GM23248 (cell line): Measurements from ENCODE around the gene ANKLE2. TPM values are rescaled to one million over a fixed set of nuclear protein-coding genes. Genes with fewer than 3 reads are reported as not detected.

Experiments
- DNase-seq: peaks from one replicate; pipeline ENCODE4 v3.0.0-alpha.2; 2015
- H2AFZ ChIP-seq: fragments of 200-600 bp; sonication (generic); 2 replicates; pipeline ENCODE4 v1.6.1; 2016; ENCODE audit warnings: antibody characterized with exemption
- H3F3A ChIP-seq: fragments of 200-600 bp; sonication (generic); 2 replicates; pipeline ENCODE4 v1.6.1; 2016; ENCODE audit warnings: mild to moderate bottlenecking, antibody characterized with exemption, mixed run types; ENCODE audit not compliant: insufficient read depth
- H3K27ac ChIP-seq: fragments of 200-600 bp; sonication (generic); 2 replicates; pipeline ENCODE4 v1.5.1; 2016; ENCODE audit warnings: mild to moderate bottlenecking
- H3K27me3 ChIP-seq: fragments of 200-600 bp; sonication (generic); replicated peaks from 2 replicates; pipeline ENCODE4 v1.6.1; 2016; ENCODE audit warnings: mild to moderate bottlenecking; ENCODE audit not compliant: insufficient read depth
- H3K36me3 ChIP-seq: fragments of 200-600 bp; sonication (generic); 2 replicates; pipeline ENCODE4 v1.6.1; 2016; ENCODE audit warnings: low read depth, mild to moderate bottlenecking
- H3K4me1 ChIP-seq: fragments of 200-600 bp; sonication (generic); 2 replicates; pipeline ENCODE4 v1.6.1; 2016; ENCODE audit warnings: mild to moderate bottlenecking; ENCODE audit not compliant: insufficient read depth
- H3K4me2 ChIP-seq: fragments of 200-600 bp; sonication (generic); one replicate; pipeline ENCODE4 v1.6.1; 2016; ENCODE audit warnings: mild to moderate bottlenecking; ENCODE audit not compliant: unreplicated experiment
- H3K4me3 ChIP-seq: fragments of 200-600 bp; sonication (generic); 2 replicates; pipeline ENCODE4 v1.5.1; 2016; ENCODE audit warnings: mild to moderate bottlenecking
- H3K79me2 ChIP-seq: fragments of 200-600 bp; sonication (generic); 2 replicates; pipeline ENCODE4 v1.6.1; 2016; ENCODE audit warnings: mild to moderate bottlenecking; ENCODE audit not compliant: insufficient read depth
- H3K9ac ChIP-seq: fragments of 200-600 bp; sonication (generic); 2 replicates; pipeline ENCODE4 v1.6.1; 2016; ENCODE audit warnings: mild to moderate bottlenecking
- H3K9me2 ChIP-seq: fragments of 200-600 bp; sonication (generic); 2 replicates; pipeline ENCODE4 v1.6.1; 2016; ENCODE audit warnings: mixed run types, mild to moderate bottlenecking, moderate library complexity; ENCODE audit not compliant: insufficient read depth
- H3K9me3 ChIP-seq: fragments of 200-600 bp; sonication (generic); one replicate; pipeline ENCODE4 v1.6.1; 2017; ENCODE audit warnings: low read depth
- H4K20me1 ChIP-seq: fragments of 200-600 bp; sonication (generic); 2 replicates; pipeline ENCODE4 v1.6.0; 2016; ENCODE audit not compliant: insufficient read depth
- EZH2 ChIP-seq: fragments of 200-600 bp; sonication (generic); IDR thresholded peaks from 2 replicates; pipeline ENCODE4 v1.6.1; 2018; ENCODE audit warnings: antibody characterized with exemption, mild to moderate bottlenecking; ENCODE audit not compliant: insufficient read depth, poor library complexity, severe bottlenecking
- EZH2phosphoT487 ChIP-seq: fragments of 200-600 bp; sonication (generic); IDR thresholded peaks from 2 replicates; pipeline ENCODE4 v1.6.1; 2018; ENCODE audit warnings: antibody characterized with exemption, moderate library complexity, mild to moderate bottlenecking, low read depth; ENCODE audit not compliant: insufficient read depth
- WGBS, 2 experiments: methylation state at CpG; one replicate each; pipeline ENCODE4 v1.1.6; 2015 to 2017; ENCODE audit warnings: low lambda C conversion rate in 2 of 2, low coverage in 1 of 2; ENCODE audit errors: missing lambda C conversion rate in 2 of 2; 5-methylcytosine and 5-hydroxymethylcytosine counted together
- in situ Hi-C: fragments of 300-500 bp; cut with MboI; formaldehyde crosslinking; loops from 2 replicates; pipeline ENCODE4 v1.15.0; 2020
- polyA plus RNA-seq: library from polyadenylated mRNA; unstranded; fragments of >200 nt; fragmentation: Nextera tagmentation; extraction: Ambion mirVana; gene quantifications from 2 replicates; pipeline ENCODE4 v1.2.1, GENCODE V29; 2016
- total RNA-seq: library from RNA; depleted of rRNA; stranded (reverse); fragments of >200 nt; shearing (Covaris generic); gene quantifications from 2 replicates; pipeline ENCODE4 v1.2.3, GENCODE V29; 2014

The ANKLE2 gene
- total and polyA plus RNA-seq, 2 experiments from 2014 or later = 49.4 to 69.6 TPM

DNA sequence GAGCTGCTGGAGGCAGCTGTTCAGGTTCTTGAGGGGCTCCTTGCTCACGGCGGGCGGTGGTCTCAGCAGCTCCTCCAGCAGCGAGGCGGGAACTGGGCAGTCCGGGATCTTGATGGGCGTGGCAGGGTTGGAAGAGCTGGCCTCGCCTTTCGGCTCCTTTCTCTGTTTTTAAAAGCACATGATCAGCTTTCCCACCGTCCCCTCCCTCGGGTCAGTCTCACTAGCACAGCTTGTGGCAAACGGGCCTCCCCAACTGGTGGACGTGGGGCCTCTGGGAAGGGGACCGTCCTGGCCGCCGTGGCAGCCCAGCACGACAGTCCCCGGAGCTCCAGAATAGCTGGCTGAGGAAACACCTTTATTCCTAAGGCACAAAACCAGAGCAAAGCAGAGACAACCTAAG is 12.5 kb upstream of the ANKLE2 start:
- Histone ChIP-seq H3K4me3 (no peak overlapping the region), H3K9me2 (no peaks in the 10 kb centered on the region), H3K79me2 (peaks cover 58% of the 10 kb centered on the region), H3K4me2 (no peak overlapping the region), H3K9me3 (no peaks in the 10 kb centered on the region), H3K27ac (no peak overlapping the region), H4K20me1 (no peaks in the 10 kb centered on the region), H2AFZ (no peak overlapping the region), H3K36me3 (peaks cover 69% of the 10 kb centered on the region), H3K9ac (no peak overlapping the region), H3F3A (peaks cover 32% of the 10 kb centered on the region), H3K27me3 (no peaks in the 10 kb centered on the region), H3K4me1 (no peaks in the 10 kb centered on the region)
- no peak for TF ChIP-seq EZH2
- no peak for TF ChIP-seq EZH2phosphoT487
- in situ Hi-C loops = no loop called here
- no peak for DNase-seq
- 83 to 86% methylated on average over 18 of the region's 18 CpGs for WGBS, 2 experiments

DNA sequence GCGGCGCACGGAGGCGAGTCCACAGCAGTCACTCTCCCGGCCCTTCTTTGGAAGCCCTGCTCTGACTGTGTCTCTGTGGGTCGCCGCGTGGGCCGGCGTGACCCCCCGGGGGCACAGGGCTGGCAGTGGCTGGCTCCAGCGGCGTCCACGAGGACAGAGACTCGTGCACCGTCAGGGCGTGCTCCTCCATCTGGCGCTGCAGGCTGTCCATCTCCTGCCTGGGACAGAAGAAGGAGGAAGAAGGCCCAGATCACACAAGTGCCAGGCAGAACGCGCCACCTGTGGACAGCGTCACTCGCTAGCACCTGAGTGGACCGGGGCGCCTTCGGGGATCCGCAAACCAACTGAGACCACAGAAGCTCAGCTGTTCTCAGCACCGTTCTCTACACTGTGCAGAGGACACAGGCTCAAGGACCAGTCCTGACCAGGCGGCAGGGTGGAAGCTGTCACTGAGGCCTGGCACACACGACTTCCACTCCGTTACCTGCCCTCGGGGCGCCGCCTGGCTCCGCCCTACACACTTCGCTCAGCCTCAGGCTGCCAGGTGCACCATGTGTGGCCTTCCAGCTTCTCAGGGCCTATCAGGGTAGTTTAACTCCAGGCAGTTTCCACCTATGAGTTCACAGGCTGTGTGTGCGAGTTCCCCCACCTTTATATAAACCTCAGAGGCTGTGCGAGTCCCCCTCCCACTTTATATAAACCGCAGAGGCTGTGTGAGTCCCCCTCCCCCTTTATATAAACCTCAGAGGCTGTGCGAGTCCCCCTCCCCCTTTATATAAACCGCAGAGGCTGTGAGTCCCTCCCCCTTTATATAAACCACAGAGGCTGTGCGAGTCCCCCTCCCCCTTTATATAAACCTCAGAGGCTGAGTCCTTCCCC is 11.7 kb upstream of the ANKLE2 start:
- no peak overlapping the region for H3K4me2 ChIP-seq
- peaks cover 60% of the 10 kb centered on the region for H3K79me2 ChIP-seq
- no peak for DNase-seq
- H3K36me3 ChIP-seq = peaks cover 72% of the 10 kb centered on the region
- 96% methylated on average over 37 to 41 of the region's 41 CpGs for WGBS, 2 experiments
- no peaks in the 10 kb centered on the region for H3K9me3 ChIP-seq
- H3K27me3 ChIP-seq = no peaks in the 10 kb centered on the region
- TF ChIP-seq EZH2 = no peak
- no peak for TF ChIP-seq EZH2phosphoT487
- in situ Hi-C loops = no loop called here
- no peak overlapping the region for H3K9ac ChIP-seq
- H3K4me1 ChIP-seq = 0 out of 2 replicates have a peak, but pooled peaks cover 4% of the 10 kb centered on the region
- H2AFZ ChIP-seq = no peak overlapping the region
- peaks cover 41% of the 10 kb centered on the region for H3F3A ChIP-seq
- H3K9me2 ChIP-seq = no peaks in the 10 kb centered on the region
- no peak overlapping the region for H3K4me3 ChIP-seq
- no peaks in the 10 kb centered on the region for H4K20me1 ChIP-seq
- H3K27ac ChIP-seq = no peak overlapping the region

DNA sequence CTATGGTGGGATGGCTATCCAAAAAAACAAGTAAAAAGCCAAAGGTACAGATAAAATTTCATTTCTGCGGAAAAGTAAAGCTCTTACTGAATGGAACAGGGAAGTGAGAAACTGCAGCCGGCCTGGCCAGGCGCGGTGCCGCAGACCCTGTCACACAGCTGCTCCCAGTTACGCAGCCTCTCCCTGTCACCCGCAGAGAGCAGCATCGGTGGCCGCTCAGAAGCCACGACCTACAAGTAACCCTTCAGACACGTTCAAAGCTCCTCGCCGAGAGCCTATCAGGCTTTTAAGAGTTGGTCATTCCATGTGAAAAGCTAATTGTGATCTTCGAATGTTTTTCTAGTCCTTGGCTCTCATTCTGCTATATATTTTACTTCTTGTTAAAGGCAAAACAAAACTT is 11.0 kb upstream of the ANKLE2 start:
- Histone ChIP-seq H3K4me2 (no peak overlapping the region), H2AFZ (no peak overlapping the region), H3K9me2 (no peaks in the 10 kb centered on the region), H3K27ac (no peak overlapping the region), H4K20me1 (no peaks in the 10 kb centered on the region), H3K79me2 (peaks cover 56% of the 10 kb centered on the region), H3K9ac (no peak overlapping the region), H3K27me3 (no peaks in the 10 kb centered on the region), H3K4me3 (no peak overlapping the region), H3F3A (peaks cover 48% of the 10 kb centered on the region), H3K9me3 (no peaks in the 10 kb centered on the region), H3K36me3 (peaks cover 72% of the 10 kb centered on the region), H3K4me1 (peaks cover 12% of the 10 kb centered on the region; the same call in 1 of the 2 replicates)
- in situ Hi-C loops = no loop called here
- TF ChIP-seq EZH2phosphoT487 (no peak), EZH2 (no peak)
- no peak for DNase-seq
- 95 to 96% methylated on average over 14 of the region's 14 CpGs for WGBS, 2 experiments

DNA sequence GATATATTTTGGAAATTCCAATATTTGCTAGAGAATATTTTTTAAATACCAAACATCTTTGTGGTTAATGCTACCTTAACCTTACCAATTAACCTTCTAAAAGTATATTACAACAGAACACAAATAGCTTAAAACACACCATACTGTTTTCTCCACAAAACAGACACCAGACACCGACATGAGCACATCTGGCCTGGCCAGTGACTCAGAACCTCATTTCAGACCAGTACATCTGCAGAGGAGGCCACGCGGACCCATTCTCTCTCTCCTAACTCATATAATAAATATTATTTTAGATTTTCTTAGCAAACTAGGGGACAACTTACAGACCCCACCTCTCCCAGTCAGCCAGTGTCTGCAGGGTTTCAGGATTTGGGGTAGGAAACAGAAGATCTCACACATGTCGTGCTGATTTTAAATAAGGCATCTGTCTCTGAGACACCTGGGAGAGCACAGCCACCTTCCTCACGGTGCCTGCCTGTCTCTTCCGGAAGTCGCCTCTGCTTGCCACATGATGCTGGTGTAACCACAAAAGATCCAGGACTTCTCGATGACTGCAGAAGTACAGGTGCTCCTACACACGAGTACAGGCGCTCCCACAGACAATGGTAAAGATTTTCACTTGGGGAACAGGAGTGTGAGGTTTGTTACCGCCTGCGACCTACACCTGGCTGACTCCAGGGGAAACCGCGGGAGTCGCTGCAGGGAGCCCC is 9.7 kb upstream of the ANKLE2 start:
- no peak overlapping the region for H3K27ac ChIP-seq
- H3K4me1 ChIP-seq = peaks cover 22% of the 10 kb centered on the region; the same call in 1 of the 2 replicates
- DNase-seq = peak; percentile 45
- TF ChIP-seq EZH2 = no peak
- TF ChIP-seq EZH2phosphoT487 = no peak
- peaks cover 62% of the 10 kb centered on the region for H3K36me3 ChIP-seq
- H3K79me2 ChIP-seq = peaks cover 45% of the 10 kb centered on the region
- 95 to 96% methylated on average over 15 of the region's 15 CpGs for WGBS, 2 experiments
- H3K27me3 ChIP-seq = no peaks in the 10 kb centered on the region
- H2AFZ ChIP-seq = no peak overlapping the region
- H4K20me1 ChIP-seq = no peaks in the 10 kb centered on the region
- H3K9ac ChIP-seq = no peak overlapping the region
- no peak overlapping the region for H3K4me3 ChIP-seq
- H3F3A ChIP-seq = peaks cover 54% of the 10 kb centered on the region
- in situ Hi-C loops = no loop called here
- no peaks in the 10 kb centered on the region for H3K9me2 ChIP-seq
- H3K4me2 ChIP-seq = no peak overlapping the region
- no peaks in the 10 kb centered on the region for H3K9me3 ChIP-seq
